Right lobe of liver (tissue), 4 donors: ENCODE results near the gene PLCB4.

Source experiments
- POLR2A ChIP-seq: fragments of 450-650 bp; IDR thresholded peaks from one replicate; pipeline ENCODE4 v1.6.1; 2017; ENCODE audit warnings: antibody characterized with exemption, mild to moderate bottlenecking
- TF ChIP-seq, protein P1 (sequence below), 4 donors: fragments of 200-600 bp in 3 of 4; fragments of 450-650 bp in 1 of 4; IDR thresholded peaks; one replicate each; pipeline versions ENCODE4 v1.5.1 to v1.8.0; 2016 to 2022; ENCODE audit warnings: antibody characterized with exemption in 4 of 4, mild to moderate bottlenecking in 2 of 4
- donor health status: DM: no; HTN: no; CAD: no.
- donor health status: DM: no; HTN: no; CAD: no.
- donor health status: DM: no; HTN: yes; CAD: no.

DNA sequence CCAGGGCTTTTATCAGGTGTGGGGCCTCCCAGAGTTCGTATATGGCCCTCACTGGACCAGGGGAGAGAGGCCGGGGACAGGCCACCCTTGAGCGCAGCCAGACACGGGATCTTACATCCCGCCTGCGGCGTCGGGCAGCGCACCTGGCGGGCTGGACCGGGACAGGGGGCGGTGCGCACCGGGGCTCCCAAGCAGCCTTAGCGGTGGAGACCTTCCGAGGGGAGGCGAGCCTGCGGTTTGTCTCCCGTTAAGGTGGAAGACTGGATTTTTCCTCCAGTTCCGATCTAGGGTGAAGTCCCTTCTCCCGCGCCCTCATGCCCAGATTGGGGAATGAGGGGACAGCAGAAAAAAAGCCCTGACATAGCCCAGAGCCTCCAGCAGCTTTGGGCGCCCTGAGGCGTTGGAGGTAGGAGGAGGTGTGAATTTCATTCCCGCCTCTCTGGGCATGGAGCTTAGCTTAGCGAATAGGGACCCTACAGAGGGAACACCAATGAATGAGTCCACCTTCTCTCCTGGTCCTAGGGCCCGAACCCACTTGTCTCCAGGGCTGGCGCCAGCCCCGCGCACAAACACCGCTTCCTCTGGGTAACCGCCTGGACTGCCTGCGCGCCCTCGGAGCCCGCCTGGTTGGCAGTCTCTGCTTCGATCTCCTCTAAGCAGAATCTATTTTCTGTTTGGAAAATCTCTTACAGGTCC is 438.8 kb downstream of the PLCB4 start:
- TF ChIP-seq POLR2A: no peak
- TF ChIP-seq, protein P1, sequence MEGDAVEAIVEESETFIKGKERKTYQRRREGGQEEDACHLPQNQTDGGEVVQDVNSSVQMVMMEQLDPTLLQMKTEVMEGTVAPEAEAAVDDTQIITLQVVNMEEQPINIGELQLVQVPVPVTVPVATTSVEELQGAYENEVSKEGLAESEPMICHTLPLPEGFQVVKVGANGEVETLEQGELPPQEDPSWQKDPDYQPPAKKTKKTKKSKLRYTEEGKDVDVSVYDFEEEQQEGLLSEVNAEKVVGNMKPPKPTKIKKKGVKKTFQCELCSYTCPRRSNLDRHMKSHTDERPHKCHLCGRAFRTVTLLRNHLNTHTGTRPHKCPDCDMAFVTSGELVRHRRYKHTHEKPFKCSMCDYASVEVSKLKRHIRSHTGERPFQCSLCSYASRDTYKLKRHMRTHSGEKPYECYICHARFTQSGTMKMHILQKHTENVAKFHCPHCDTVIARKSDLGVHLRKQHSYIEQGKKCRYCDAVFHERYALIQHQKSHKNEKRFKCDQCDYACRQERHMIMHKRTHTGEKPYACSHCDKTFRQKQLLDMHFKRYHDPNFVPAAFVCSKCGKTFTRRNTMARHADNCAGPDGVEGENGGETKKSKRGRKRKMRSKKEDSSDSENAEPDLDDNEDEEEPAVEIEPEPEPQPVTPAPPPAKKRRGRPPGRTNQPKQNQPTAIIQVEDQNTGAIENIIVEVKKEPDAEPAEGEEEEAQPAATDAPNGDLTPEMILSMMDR (IDR thresholded peaks at IDR 0.05): no peak
